Gastrocnemius medialis (tissue), 4 donors: ENCODE data around the gene PTPN12. TPM values are rescaled to one million over a fixed set of nuclear protein-coding genes. Genes with fewer than 3 reads are reported as not detected.
"Not testable (repeated sequence)": the region's sequence is repeated elsewhere in the genome, so short reads cannot be mapped to it uniquely, and the experiment has no call there.

Experiments used
- ATAC-seq, 2 donors: fragments of 150-250 bp; one replicate each; pipeline ENCODE4 v1.9.1; 2016
- DNase-seq, 2 donors: peaks; one replicate each; pipeline ENCODE4 v3.0.0-alpha.2; 2019
- H3K27ac ChIP-seq, 4 donors: fragments of 200-600 bp; sonication (generic); 1 replicate in 1 of 4; 2 replicates in 3 of 4; pipeline ENCODE4 v1.5.1; 2016 to 2018; ENCODE audit warnings: mild to moderate bottlenecking in 2 of 4, moderate library complexity in 1 of 4
- H3K27me3 ChIP-seq, 3 donors: fragments of 200-600 bp; sonication (generic) in 2 of 3; 1 replicate in 1 of 3; 2 replicates in 2 of 3; pipeline versions ENCODE4 v1.5.1 to v1.6.0; 2016 to 2019; ENCODE audit warnings: mild to moderate bottlenecking in 1 of 3, moderate library complexity in 1 of 3
- H3K36me3 ChIP-seq, 2 donors: fragments of 200-600 bp; sonication (generic) in 1 of 2; one replicate each; pipeline ENCODE4 v1.5.1; 2017 to 2018
- H3K4me1 ChIP-seq, 2 donors: fragments of 200-600 bp; sonication (generic) in 1 of 2; one replicate each; pipeline ENCODE4 v1.5.1; 2016 to 2017; ENCODE audit warnings: mild to moderate bottlenecking in 2 of 2
- H3K4me3 ChIP-seq, 4 donors: fragments of 200-600 bp; sonication (generic) in 3 of 4; 1 replicate in 1 of 4; 2 replicates in 3 of 4; pipeline ENCODE4 v1.5.1; 2016 to 2019; ENCODE audit warnings: mild to moderate bottlenecking in 2 of 4
- H3K9me3 ChIP-seq, 3 donors: fragments of 200-600 bp; sonication (generic) in 2 of 3; 1 replicate in 1 of 3; 2 replicates in 2 of 3; pipeline ENCODE4 v1.5.1; 2016 to 2019
- CTCF ChIP-seq, 5 experiments: fragments of 450-650 bp in 3 of 5; fragments of 200-600 bp in 2 of 5; sonication (generic) in 2 of 5; IDR thresholded peaks in 4 of 5; conservative IDR thresholded peaks in 1 of 5; 1 replicate in 4 of 5; 2 replicates in 1 of 5; pipeline ENCODE4 v1.5.1; 2016 to 2019; ENCODE audit warnings: antibody characterized with exemption in 5 of 5, mild to moderate bottlenecking in 3 of 5, moderate library complexity in 3 of 5
- POLR2A ChIP-seq, 2 donors: fragments of 450-650 bp; IDR thresholded peaks; one replicate each; pipeline ENCODE4 v1.6.1; 2017; ENCODE audit warnings: antibody characterized with exemption in 2 of 2, mild to moderate bottlenecking in 2 of 2, moderate library complexity in 2 of 2
- in situ Hi-C, 4 donors: fragments of 200-750 bp; cut with MboI; loops; one replicate each; pipeline versions ENCODE4 v1.15.0 to v1.8.0; 2017; ENCODE audit warnings: low sequenced_read_pairs in 4 of 4
- intact Hi-C: fragments of 100-400 bp; cut with DNase I; formaldehyde crosslinking; loops from one replicate; pipeline ENCODE4 v1.15.1; 2023; ENCODE audit warnings: low total_unique reads
- total RNA-seq, 4 donors: library from RNA; depleted of rRNA; stranded (reverse); fragments of >200 nt; gene quantifications; one replicate each; pipeline versions ENCODE4 v1.1.0 to v1.2.3, GENCODE V29; 2016

Gene PTPN12
- total RNA-seq, 4 donors from 2014 or later = 22.7 to 38.0 (median 27.7) TPM

GRCh38 chr7:77537778-77538280 lies 734 bp downstream of the PTPN12 start:
- ATAC-seq (peak; percentile 3 to 15), DNase-seq (peak; percentile 3 to 25)
- Histone ChIP-seq H3K27me3 (no peaks in the 10 kb centered on the region), H3K27ac (peak overlapping the region; percentile 89 to 99 (median 92)), H3K36me3 (no peaks in the 10 kb centered on the region), H3K9me3 (no peaks in the 10 kb centered on the region), H3K4me3 (peak overlapping the region; percentile 79 to 99 (median 92)), H3K4me1 (peaks cover 27 to 35% of the 10 kb centered on the region in 2 donors)
- intact Hi-C loops = loop anchor here (1.0 to 5.0 kb wide), 4 partner anchors 123 to 484 kb away; partner anchors contain the start of genes PHTF2, RSBN1L and TMEM60
- TF ChIP-seq CTCF (IDR thresholded peaks at IDR 0.05 in 4 of 5, conservative IDR thresholded peaks at IDR 0.05 in 1 of 5) (no peak), POLR2A (IDR thresholded peaks at IDR 0.05) (no peak)
- in situ Hi-C loops = loop anchor here in 1 of 4 donors (25.0 kb wide), 1 partner anchor 224 kb away; no protein-coding TSS in a partner anchor

- H3K9me3 ChIP-seq = no peaks in the 10 kb centered on the region
- intact Hi-C loops = loop anchor here (2.0 to 5.0 kb wide), 2 partner anchors 124 to 484 kb away; no protein-coding TSS in a partner anchor
- H3K27ac ChIP-seq = peak overlapping the region; percentile 89 to 99 (median 92)
- H3K36me3 ChIP-seq = no peaks in the 10 kb centered on the region
- ATAC-seq (peak; percentile 49 to 62), DNase-seq (peak; percentile 79 to 85)
- no peaks in the 10 kb centered on the region for H3K27me3 ChIP-seq
- peaks cover 27 to 36% of the 10 kb centered on the region in 2 donors for H3K4me1 ChIP-seq
- in situ Hi-C loops = loop anchor here in 1 of 4 donors (25.0 kb wide), 1 partner anchor 224 kb away; no protein-coding TSS in a partner anchor
- peak overlapping the region; percentile 79 to 99 (median 92) for H3K4me3 ChIP-seq
- TF ChIP-seq POLR2A (IDR thresholded peaks at IDR 0.05) = peak in 1 of 2 donors; percentile 8
- no peak for TF ChIP-seq CTCF (IDR thresholded peaks at IDR 0.05 in 4 of 5, conservative IDR thresholded peaks at IDR 0.05 in 1 of 5)
These were observed 1.5 kb downstream of the PTPN12 start for GRCh38 chr7:77538281-77539212.

GRCh38 chr7:77540402-77540822 lies 3.3 kb downstream of the PTPN12 start:
- H3K9me3 ChIP-seq = no peaks in the 10 kb centered on the region
- H3K4me1 ChIP-seq = peaks cover 34 to 45% of the 10 kb centered on the region in 2 donors
- in situ Hi-C loops (loop anchor here in 1 of 4 donors (25.0 kb wide), 1 partner anchor 222 kb away; no protein-coding TSS in a partner anchor), intact Hi-C loops (no loop called here)
- TF ChIP-seq POLR2A (IDR thresholded peaks at IDR 0.05) (no peak), CTCF (IDR thresholded peaks at IDR 0.05 in 4 of 5, conservative IDR thresholded peaks at IDR 0.05 in 1 of 5) (no peak)
- H3K4me3 ChIP-seq = peak overlapping the region in 2 of 4 donors; percentile 86 to 99
- ATAC-seq (no peak), DNase-seq (no peak)
- no peaks in the 10 kb centered on the region for H3K27me3 ChIP-seq
- H3K36me3 ChIP-seq = no peaks in the 10 kb centered on the region
- H3K27ac ChIP-seq = peak overlapping the region in 3 of 4 donors; percentile 89 to 92 (median 91)

- H3K36me3 ChIP-seq, H3K9me3 ChIP-seq, H3K27me3 ChIP-seq, DNase-seq, H3K27ac ChIP-seq, ATAC-seq, intact Hi-C loops: not testable (repeated sequence)
- H3K4me1 ChIP-seq = peaks cover 37 to 45% of the 10 kb centered on the region in 2 donors
- in situ Hi-C loops = loop anchor here in 1 of 4 donors (25.0 kb wide), 1 partner anchor 221 kb away; no protein-coding TSS in a partner anchor
- H3K4me3 ChIP-seq = peak overlapping the region in 1 of 4 donors; percentile 3
These were observed 3.9 kb downstream of the PTPN12 start for GRCh38 chr7:77540993-77541392.
